Coronary artery (tissue), 2 donors: Measurements from ENCODE around the gene REELD1.

Source experiments
- DNase-seq: peaks from one replicate; pipeline ENCODE4 v3.0.0-alpha.2; 2017; ENCODE audit warnings: low spot score
- H3K27ac ChIP-seq, 2 donors: fragments of 200-600 bp; sonication (generic); one replicate each; pipeline ENCODE4 v1.5.1; 2016 to 2019
- H3K4me3 ChIP-seq: fragments of 200-600 bp; sonication (generic); 2 replicates; pipeline ENCODE4 v1.5.1; 2016; ENCODE audit warnings: mild to moderate bottlenecking, moderate library complexity
- CTCF ChIP-seq: fragments of 200-600 bp; sonication (generic); IDR thresholded peaks from one replicate; pipeline ENCODE4 v1.5.1; 2019; ENCODE audit warnings: antibody characterized with exemption

Gene REELD1

GRCh38 chr4:146179784-146180370, 34.5 kb upstream of the REELD1 start:
- no peak for DNase-seq
- TF ChIP-seq CTCF, result no peak
- no peak overlapping the region for H3K4me3 ChIP-seq
- no peak overlapping the region for H3K27ac ChIP-seq

GRCh38 chr4:146182443-146182842, 31.9 kb upstream of the REELD1 start:
- Histone ChIP-seq H3K4me3 (no peak overlapping the region), H3K27ac (no peak overlapping the region)
- no peak for TF ChIP-seq CTCF
- DNase-seq, result no peak

- DNase-seq, result no peak
- no peak overlapping the region for H3K27ac ChIP-seq
- TF ChIP-seq CTCF, result no peak
- H3K4me3 ChIP-seq, result no peak overlapping the region
Measured at GRCh38 chr4:146183209-146183608, 31.1 kb upstream of the REELD1 start.

GRCh38 chr4:146186041-146186440, 28.3 kb upstream of the REELD1 start:
- no peak overlapping the region for H3K27ac ChIP-seq
- no peak for DNase-seq
- H3K4me3 ChIP-seq, result no peak overlapping the region
- TF ChIP-seq CTCF, result no peak

GRCh38 chr4:146186596-146186995, 27.7 kb upstream of the REELD1 start:
- no peak overlapping the region for H3K4me3 ChIP-seq
- TF ChIP-seq CTCF, result no peak
- no peak for DNase-seq
- H3K27ac ChIP-seq, result no peak overlapping the region

- no peak for DNase-seq
- Histone ChIP-seq H3K4me3 (no peak overlapping the region), H3K27ac (no peak overlapping the region)
- no peak for TF ChIP-seq CTCF
Measured at GRCh38 chr4:146190456-146190855, 23.9 kb upstream of the REELD1 start.

GRCh38 chr4:146191766-146192458, 22.4 kb upstream of the REELD1 start:
- no peak for DNase-seq
- TF ChIP-seq CTCF, result no peak
- no peak overlapping the region for H3K4me3 ChIP-seq
- no peak overlapping the region for H3K27ac ChIP-seq
